Renal pelvis (tissue), 4 donors: ENCODE results near the gene ERFL. TPM values are rescaled to one million over a fixed set of nuclear protein-coding genes. Genes with fewer than 3 reads are reported as not detected.

Experiments used
- DNase-seq: peaks from one replicate; pipeline ENCODE4 v3.0.0-alpha.2; 2013
- polyA plus RNA-seq, 3 donors: library from polyadenylated mRNA; unstranded; fragments of 120-200 nt; gene quantifications; one replicate each; pipeline ENCODE4 v1.2.1, GENCODE V29; 2013; ENCODE audit not compliant: insufficient read length in 3 of 3

The ERFL gene
- polyA plus RNA-seq, 3 donors, result 0.09 TPM; not detected in 2

DNA sequence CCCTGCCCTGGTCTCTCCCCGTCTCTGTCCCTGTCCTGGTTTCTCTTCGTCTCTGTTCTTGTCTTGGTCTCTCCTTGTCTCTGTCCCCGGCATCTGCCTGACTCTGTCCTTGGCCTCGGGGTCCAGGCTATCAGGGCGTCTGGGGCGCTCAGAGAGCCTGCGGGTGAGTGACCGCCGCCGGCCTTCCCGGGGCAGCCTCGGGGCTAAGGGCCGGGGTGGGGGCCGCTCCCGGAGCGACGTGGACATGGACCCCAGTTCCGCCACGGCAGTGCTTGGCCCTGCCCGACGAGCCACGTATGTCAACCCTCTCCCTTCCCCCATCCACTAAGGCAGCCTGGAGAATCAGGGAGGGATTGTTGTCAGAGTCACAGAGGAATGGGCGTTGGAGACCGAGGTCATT, 30.4 kb downstream of the ERFL start:
- DNase-seq, result no peak

DNA sequence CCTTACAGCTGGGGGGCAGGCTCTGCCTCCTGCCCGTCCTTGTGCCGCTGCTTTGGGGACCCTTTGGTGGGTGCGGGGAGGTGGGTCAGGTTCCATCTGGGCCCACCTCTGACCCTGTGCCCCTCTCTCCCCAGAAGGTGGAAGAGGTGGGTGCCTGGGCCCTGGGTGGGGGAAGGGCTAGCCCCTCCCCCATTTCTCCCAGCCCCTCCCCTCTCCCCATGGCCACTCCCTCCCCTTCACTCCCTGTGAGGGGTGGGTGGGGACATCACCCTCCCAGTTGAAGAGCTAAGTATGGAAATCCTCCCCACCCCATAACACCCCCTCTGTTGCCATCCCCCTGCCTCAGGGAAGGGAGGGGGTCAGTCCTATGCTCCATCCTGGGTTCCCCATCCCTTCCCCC, 31.1 kb downstream of the ERFL start:
- DNase-seq, result no peak

DNA sequence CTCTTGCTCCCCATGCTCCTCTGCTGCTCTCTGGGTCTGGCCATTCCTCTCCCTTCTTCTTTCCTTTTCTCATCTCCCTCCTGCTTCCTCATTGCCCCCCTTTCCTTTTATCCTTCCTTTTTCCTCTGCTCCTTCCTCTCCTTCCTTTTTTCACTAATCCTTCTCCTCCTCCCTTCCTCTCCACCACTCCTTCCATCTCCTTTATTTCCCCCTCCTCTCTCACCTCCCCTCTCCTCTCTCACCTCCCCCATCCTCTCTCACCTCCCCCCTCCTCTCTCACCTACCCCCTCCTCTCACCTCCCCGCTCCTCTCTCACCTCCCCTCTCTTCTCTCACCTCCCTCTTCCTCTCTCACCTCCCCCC, 31.7 kb downstream of the ERFL start:
- no peak for DNase-seq

DNA sequence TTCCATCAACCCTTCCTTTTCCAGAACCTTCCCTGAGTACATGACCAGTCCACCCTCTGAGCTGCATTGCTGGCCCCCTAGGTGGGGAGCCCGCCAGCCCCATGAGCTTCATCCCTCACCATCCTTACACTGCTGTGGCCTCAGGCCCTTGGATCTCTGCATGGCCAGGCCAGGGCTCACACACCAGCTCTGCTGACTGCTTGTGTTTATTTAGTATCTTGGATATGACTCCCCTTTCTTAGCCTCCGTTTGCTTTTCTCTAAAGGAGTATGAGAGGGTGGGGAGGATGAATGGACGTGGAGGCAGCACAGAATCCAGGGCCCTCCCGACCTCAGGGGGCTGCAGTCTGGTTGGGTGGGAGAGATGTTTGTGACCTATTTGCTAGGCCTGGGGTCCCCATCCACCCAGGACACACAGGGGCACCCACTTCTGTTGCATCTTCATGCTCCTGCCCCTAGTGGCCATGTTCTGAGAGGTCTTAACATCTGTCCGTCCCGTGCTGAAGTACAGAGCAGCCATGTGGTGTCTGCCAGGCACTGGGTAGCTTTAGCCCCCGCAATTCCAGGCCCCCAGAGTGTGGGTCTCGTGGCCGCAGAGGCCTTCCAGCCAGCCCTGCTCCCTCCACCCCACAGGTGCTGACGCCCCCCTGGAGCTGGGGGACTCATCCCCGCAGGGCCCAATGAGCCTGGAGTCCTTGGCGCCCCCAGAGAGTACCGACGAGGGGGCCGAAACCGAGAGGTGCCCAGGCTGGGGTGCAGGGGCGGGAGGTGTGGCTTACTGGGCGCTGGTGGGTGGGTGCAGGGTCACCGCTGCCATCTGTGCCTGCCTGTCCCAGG, 32.3 kb downstream of the ERFL start:
- DNase-seq, result no peak

DNA sequence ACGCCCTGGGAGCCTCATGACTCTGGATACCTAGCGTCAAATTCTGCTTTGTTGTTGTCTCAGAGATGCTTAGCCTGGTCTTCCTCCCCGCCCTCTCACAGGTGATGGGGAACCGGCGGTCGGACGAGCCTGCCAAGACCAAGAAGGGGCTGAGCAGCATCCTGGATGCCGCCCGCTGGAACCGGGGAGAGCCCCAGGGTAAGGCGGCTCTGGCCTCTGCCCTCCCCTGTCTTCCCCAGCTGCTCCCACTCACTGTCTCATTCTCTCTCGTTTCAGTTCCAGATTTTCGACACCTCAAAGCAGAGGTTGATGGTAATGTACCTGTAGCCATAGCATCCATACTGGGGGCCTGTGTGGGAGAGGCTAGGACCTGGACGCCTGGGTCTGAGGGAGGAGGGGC, 33.9 kb downstream of the ERFL start:
- DNase-seq, result no peak

DNA sequence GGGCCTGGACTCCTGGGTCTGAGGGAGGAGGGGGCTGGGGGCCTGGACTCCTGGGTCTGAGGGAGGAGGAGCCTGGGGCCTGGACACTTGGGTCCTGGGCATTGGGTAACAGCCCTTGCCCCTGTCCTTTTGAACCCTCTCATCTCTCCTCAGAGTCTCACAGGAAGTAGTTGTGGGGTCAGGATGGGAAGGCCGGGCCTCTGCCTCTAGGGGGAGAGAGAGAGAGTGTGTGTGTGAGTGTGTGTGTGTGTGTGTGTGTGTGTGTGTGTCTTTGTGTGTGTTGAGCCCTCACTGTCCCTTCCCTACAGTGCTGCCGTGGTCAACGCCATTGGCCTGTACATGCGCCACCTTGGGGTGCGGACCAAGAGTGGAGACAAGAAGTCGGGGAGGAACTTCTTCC, 34.4 kb downstream of the ERFL start:
- DNase-seq, result no peak

DNA sequence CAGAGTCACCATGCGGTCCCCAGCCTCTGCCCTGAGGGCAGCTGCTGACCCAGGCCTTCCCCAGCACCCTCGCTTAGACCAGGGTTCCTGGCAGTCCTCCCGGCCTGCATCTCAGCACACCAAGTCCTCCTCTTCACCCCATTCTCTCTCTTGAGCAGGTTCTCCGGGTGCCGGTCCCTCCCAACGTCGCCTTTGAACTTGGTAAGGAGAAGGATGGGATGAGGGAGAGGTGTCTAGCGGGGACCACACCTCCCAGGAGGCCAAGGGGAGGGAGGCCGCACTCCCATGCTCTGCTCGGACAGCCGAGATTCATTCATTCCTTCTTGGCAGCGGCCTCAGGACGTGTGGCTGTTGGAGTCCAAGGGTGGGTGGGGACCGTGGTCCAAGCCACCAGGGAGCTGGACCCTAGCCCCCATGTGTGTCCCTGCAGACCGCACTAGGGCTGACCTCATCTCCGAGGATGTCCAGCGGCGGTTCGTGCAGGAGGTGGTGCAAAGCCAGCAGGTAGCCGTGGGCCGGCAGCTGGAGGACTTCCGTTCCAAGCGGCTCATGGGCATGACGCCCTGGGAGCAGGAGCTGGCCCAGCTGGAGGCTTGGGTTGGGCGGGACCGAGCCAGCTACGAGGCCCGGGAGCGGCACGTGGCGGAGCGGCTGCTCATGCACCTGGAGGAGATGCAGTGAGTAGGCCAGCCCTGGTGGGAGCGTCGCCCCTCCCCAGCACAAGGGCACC, 35.9 kb downstream of the ERFL start:
- DNase-seq, result no peak

DNA sequence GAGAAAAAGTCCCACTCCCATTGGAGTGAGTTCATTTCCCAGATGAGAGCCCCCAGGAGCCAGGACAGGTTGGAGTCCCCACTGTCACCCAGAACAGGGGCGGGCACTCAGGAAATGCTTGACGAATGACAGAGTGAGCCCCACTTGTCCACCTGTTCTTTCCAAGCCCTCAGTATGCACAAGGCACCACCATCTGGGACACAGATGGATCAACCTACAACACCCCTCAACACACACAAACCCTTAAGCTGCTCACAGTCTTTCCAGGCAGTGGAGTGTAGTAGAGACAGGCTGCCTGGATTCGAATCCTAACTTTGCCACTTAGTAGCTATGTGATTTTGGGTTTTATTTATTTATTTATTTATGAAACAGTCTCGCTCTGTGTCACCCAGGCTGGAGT, 37.3 kb downstream of the ERFL start:
- no peak for DNase-seq

DNA sequence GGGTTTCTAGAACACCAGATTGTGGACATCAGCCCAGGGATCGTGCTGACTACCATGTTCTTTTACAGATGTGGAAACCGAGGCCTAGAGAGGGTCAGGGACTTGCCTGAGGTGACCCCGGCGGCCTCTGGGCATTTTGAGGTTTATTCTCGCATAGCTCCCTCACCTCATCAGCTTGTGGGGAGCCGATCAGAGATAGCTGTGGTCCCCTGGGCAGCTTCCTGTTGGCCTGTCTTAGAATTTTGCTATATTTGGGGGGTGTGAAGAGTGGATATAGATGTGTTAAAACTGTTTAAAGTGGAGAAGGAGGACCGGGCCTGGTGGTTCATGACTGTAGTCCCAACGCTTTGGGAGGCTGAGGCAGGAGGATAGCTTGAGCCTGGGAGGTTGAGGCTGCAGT, 38.4 kb downstream of the ERFL start:
- no peak for DNase-seq

DNA sequence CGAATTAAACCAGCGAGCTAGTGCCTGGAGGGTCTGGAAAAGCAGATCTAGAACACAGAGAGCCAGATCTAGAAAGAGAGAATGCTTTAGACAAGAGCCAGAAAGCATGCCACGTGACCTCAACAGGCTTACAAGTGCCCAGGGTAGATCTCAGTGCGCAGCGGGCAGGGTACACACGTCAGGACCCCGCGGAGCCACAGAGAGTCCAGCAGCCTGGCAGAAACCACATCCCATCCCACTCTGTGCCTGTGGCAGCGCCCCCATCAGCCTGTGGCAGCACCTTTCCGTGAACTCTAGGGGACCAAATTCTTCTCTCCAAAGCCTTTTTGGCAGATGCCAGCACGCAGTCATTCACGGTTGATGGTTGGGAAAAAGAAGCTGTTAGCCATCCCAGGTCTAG, 39.3 kb downstream of the ERFL start:
- DNase-seq, result no peak

DNA sequence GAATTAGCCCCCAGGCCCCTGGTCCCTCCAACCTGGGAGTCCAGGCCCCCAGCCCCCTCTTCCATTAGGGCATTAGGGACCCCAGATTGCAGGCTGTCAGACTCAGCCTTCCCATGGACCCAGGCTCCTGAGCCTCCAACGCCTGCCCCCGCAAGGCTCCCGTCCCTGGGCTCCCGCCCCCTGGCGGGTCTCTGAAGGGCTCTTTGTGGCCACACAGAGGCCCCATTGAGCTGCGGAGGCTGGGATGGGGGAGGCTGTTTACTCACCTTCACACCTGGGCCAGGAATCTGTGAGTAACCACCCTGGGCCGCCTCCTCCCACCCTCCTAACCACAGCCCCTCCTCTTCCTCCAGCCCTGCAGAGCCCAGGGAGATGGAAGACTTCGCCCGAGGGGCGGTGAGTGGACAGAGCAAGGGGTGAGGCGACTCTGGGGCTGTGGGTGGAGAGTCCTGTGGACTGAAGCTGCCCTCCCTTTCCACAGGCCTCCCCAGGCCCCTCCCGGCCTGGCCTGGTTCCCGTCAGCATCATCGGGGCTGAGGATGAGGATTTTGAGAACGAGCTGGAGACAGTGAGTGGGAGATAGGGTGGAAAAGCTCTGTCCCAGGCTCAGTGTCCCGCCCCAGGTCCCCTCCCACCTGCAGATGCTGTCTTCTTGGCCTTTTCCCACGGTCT, 40.4 kb downstream of the ERFL start:
- DNase-seq, result no peak

DNA sequence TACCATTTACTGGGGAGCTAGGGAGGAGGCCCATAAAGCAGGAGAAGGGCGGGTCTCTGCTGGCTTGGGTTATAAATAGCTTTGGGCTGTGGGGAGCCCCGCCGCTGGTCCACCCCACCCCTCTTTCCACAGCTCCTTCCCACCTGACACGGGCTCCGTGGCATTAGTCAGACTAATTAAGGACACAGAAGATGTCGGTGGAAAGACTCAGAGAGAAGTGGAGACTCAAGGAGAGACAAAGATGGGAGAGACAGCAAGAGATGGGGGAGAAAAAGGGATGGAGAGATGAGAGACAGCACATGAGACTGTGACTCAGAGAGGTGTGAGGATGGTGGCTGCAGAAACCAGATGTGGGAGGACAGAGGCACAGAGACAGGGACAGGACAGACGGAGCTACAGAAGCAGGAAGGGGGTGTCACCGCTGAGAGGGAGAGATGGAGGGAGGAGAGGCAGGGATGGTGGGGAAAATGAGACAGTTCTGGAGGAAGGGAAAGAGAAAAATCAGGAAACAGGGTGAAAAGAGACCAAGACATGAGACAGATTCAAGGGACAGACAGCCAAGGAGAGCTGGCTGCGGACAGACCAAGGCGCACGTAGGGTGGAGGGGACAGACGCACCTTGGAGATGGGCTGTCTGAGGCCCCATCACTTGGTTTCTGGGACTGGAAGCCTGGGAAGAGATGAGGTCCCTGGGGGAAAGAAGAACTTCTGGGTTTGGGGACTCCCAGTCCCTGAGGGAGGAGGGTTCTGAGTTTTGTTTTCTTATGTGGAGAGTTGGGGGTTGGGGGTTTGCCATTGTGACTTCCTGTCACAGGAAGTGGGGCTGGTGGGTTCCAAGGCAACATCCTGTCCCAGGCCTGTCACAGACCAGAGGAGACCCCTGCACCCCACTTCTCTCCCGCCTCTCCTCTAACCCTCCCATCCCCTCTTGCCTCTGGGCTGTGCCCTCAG, 41.2 kb downstream of the ERFL start:
- DNase-seq, result no peak

DNA sequence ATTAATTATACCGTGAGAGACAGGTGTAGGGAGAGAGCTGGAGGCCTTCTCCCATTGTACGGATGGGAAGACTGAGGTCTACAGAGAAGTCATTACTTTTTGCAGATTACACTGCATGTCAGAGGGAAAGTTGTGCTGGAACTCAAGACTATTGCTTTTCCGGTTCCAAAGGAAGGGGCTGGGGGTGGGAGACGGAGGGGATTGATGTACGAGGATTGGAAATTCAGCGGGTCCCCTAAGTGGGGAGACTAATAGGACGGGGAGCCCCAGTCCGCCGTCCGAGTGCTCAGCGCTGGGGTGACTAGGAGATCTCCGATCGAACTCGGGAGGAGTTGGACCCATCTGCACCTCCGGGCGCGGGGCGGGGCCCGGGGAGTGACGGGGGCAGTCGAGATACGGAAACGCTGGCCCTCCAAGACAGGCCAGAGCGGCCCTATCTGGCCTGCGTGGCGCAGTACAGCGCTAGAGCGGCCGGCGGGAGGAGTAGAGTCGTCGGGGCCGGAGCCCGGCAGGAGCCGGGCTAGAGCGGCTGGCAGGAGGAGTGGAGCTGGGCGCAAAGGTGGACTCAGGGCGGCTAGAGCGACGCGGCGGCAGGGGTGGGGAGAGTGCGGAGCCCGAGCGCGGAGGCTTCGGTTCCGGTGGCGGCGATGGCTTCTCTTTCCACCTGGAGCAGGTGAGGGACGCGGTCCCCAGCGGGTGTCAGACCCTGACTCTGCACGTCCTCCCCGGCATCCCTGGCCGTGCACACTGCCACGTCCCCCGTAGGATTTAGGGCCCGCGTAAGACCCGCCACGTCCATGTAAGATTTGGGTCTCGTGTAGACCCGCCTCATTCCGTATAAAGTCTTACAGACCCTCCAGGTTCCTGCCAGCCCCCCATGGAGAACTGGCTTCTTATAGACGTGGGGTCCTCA, 44.2 kb downstream of the ERFL start:
- peak; percentile 93 for DNase-seq

DNA sequence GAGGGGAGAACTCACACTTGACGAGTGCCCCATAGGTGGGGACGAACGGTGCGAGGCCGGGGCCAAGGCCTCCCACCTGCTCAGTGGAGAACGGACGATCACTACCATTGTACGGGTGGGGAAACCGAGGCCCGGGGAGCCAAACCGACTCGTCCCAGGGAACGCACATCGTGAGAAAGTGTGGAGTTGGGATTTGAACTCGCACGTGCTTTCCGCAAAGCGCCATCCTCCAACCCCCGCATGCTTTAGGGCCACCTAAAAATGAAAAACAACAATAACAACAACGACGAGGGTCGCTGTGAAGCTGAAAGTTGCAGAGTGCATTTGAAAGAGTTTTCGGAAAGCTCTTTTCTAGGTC, 44.8 kb downstream of the ERFL start:
- DNase-seq, result no peak

DNA sequence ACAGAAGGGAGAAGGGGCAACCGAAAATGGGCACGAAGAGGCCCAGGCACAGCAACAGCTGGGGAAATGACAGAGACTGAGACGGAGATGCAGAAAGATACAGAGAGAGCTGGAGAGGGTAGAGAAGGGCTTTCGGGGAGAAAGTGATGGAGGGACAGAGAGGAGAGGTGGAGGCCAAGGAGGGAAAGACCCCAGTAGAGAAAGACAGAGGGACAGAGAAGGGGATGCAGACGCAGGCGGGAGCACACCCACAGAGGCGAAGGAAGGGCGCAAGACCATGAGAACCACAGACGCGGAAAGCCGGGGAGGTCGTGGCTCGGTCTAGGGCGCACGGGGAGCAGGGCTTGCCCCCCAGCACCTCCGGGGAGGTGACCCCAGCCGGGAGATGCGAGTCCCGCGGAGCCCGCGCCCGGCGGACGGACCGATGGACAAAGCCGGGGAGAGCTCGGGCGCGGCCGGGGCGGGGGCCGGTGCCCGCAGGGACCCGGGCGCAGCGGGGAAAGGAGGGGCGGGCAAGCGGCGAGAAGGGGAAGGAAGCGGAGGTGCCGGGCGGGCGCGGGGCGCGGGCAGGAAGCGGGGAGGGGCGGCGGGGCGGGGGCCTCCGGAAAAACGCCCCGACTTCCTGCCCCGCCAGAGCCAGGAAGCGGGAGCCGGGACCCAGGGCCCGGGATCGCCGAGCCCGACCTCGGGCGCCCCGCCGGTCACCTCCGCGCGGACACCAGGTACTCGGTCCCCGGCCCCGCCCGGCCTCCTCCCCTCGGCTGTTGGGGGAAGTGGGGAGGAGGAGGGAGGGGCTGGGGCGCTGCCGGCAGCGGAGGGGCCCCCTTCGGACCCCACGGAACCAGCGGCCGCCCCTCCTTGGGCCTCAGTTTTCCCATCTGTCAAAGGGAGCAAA, 45.4 kb downstream of the ERFL start, which contains the start of gene ARHGEF1:
ARHGEF1 (plus strand) TSS at position 617 of the 895 bp plus-strand sequence. CDS start 4,899 bp downstream, outside the sequence.
- DNase-seq, result no peak

DNA sequence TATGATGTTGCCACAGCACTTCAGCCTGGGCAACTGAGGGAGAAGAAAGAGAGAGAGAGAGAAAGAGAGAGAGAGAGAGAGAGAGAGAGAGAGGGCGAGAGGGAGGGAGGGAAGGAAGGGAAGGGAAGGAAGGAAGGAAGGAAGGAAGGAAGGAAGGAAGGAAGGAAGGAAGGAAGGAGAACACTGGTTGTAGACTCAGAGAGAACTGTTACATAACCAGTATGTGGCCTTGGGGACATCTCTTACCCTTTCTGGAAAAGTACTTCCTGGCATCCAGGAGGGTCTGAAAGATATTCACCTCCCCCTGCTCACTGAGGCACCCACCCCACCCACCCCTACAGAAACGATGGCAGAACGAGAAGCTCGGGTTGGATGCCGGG, 47.9 kb downstream of the ERFL start:
- DNase-seq, result no peak

DNA sequence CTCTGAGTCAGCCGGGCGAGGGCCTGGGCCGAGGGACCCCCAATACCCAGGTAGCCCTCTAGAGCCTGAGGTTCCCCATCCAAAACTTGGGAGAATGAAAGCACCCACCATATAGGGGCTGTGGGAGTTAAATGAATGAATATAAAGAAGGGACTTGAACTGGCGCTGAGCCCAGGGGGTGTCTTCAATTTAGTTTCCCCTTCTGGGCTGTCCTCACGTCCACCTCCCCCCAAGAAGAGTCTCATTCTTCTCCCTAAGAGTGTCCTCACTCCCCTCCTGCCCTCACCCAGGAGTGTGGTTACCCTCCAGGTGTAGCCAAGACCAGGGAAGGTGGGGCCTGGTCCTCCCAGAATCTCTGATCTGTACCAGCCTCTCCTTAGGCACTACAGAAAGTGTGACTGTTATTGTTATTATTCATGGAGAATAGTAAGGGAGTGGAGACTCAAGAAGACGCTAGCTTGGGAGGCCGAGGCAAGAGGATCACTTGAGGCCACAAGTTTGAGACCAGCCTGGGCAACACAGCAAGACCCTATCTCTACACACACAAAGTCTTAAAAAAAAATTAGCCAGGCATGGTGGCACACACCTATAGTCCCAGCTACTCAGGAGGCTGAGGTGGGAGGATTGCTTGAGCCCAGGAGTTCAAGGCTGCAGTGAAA, 48.5 kb downstream of the ERFL start:
- DNase-seq, result no peak

DNA sequence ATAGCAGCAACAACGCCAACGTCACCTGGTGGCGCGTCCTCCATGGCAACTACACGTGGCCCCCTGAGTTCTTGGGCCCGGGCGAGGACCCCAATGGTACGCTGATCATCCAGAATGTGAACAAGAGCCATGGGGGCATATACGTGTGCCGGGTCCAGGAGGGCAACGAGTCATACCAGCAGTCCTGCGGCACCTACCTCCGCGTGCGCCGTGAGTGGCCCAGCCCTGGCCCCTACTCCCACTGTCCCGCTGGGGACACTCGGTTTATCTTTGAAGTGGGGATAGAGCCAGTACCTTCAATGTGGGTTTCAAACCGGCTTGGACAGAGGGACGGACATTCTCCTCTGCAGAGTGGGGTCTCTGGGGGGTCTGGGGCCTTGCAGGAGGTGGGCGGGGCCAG, 49.2 kb downstream of the ERFL start:
- DNase-seq, result no peak
